Heart left ventricle (tissue), 13 donors: ENCODE results near the gene SMIM32.

Source experiments
- CTCF ChIP-seq, 12 donors: fragments of 200-600 bp; sonication (generic) in 4 of 12; IDR thresholded peaks; one replicate each; pipeline versions ENCODE4 v1.5.0 to v1.8.0; 2018 to 2022; ENCODE audit warnings: antibody characterized with exemption in 12 of 12, mild to moderate bottlenecking in 5 of 12
- POLR2A ChIP-seq, 2 donors: fragments of 450-650 bp; IDR thresholded peaks; one replicate each; pipeline ENCODE4 v1.6.1; 2017; ENCODE audit warnings: antibody characterized with exemption in 2 of 2, mild to moderate bottlenecking in 2 of 2, moderate library complexity in 2 of 2
- donor health status: ischemic (EF 13 %, LVEDD 7.1; RV severe dilation, severe dysfunction).
- donor health status: DM: no; HTN: yes; CAD: no.
- donor health status: DM: no; HTN: no; CAD: no.
- donor health status: ischemic (EF 25% LVEDD 6.9; RV normal size, moderate dysfunction).
- donor health status: ischemic (EF 25% LVEDD 5.7; RV mildly dilated, moderate dysfunction).
- donor health status: ischemic (EF 35%, LVEDD 5.7; RV mildly dilated, moderate dysfunction).
- donor health status: nonischemic (EF 11% LVEDD 7.7; RV severe dilation, severe dysfunction).
- donor health status: DM: yes; HTN: yes; CAD: no.
- donor health status: PGD.
- donor health status: ischemic (EF 29% LVEDD 5.4; RV normal size, mild dysfunction).
- donor health status: nonischemic (EF 23%, LVEDD 6.1; RV moderate dilation, normal function).

GRCh38 chr5:136199408-136199807, 6.4 kb upstream of the SMIM32 start:
- TF ChIP-seq CTCF (IDR thresholded peaks at IDR 0.05): no peak
- TF ChIP-seq POLR2A (IDR thresholded peaks at IDR 0.05): no peak
